HepG2 (cell line): ENCODE data around the gene RNF8. TPM values are rescaled to one million over a fixed set of nuclear protein-coding genes. Genes with fewer than 3 reads are reported as not detected.

Source experiments
- FOXC1 ChIP-seq: sonication (generic); formaldehyde crosslinking; IDR thresholded peaks from 2 replicates; pipeline ENCODE4 v1.8.0; 2022; ENCODE audit warnings: mild to moderate bottlenecking, missing genetic modification reagents, borderline replicate concordance
- IKZF4 ChIP-seq: sonication (generic); formaldehyde crosslinking; IDR thresholded peaks from 2 replicates; pipeline ENCODE4 v1.5.1; 2020; ENCODE audit warnings: borderline replicate concordance, mild to moderate bottlenecking, low read depth, missing genetic modification reagents; ENCODE audit errors: not compliant biosample characterization
- IRF2 ChIP-seq: IDR thresholded peaks from 2 replicates; pipeline ENCODE4 v1.6.1; 2018; ENCODE audit warnings: missing genetic modification reagents, missing compliant biosample characterization
- NCOA1 ChIP-seq: sonication (generic); formaldehyde crosslinking; IDR thresholded peaks from 2 replicates; pipeline ENCODE4 v1.9.0; 2021; ENCODE audit warnings: missing genetic modification reagents
- RERE ChIP-seq: IDR thresholded peaks from 2 replicates; pipeline ENCODE4 v1.6.1; 2016; ENCODE audit warnings: low read depth, missing genetic modification reagents, missing compliant biosample characterization
- SKI ChIP-seq: fragments of 450-650 bp; IDR thresholded peaks from one replicate; pipeline ENCODE4 v1.6.1; 2018; ENCODE audit warnings: mild to moderate bottlenecking; ENCODE audit not compliant: partially characterized antibody
- TGIF2 ChIP-seq: IDR thresholded peaks from 2 replicates; pipeline ENCODE4 v1.6.1; 2016; ENCODE audit warnings: control low read depth, missing compliant biosample characterization
- ZBTB37 ChIP-seq: sonication (generic); formaldehyde crosslinking; IDR thresholded peaks from 2 replicates; pipeline ENCODE4 v1.4.0; 2020; ENCODE audit warnings: mild to moderate bottlenecking, missing genetic modification reagents
- ZBTB7B ChIP-seq: sonication (generic); formaldehyde crosslinking; IDR thresholded peaks from 2 replicates; pipeline ENCODE4 v1.4.0; 2020; ENCODE audit warnings: missing genetic modification reagents
- ZIK1 ChIP-seq: sonication (generic); formaldehyde crosslinking; IDR thresholded peaks from 2 replicates; pipeline ENCODE4 v1.5.0; 2020; ENCODE audit warnings: mild to moderate bottlenecking, low read depth, missing genetic modification reagents, borderline replicate concordance
- ZNF274 ChIP-seq: sonication (generic); formaldehyde crosslinking; IDR thresholded peaks from 2 replicates; pipeline ENCODE4 v1.5.1; 2020; ENCODE audit warnings: mild to moderate bottlenecking, missing genetic modification reagents
- ZNF33B ChIP-seq: sonication (generic); formaldehyde crosslinking; IDR thresholded peaks from 2 replicates; pipeline ENCODE4 v1.5.1; 2020; ENCODE audit warnings: mild to moderate bottlenecking, missing genetic modification reagents
- ZNF644 ChIP-seq: IDR thresholded peaks from 2 replicates; pipeline ENCODE4 v1.6.1; 2016; ENCODE audit warnings: low read depth
- ZNF646 ChIP-seq: sonication (generic); formaldehyde crosslinking; IDR thresholded peaks from 2 replicates; pipeline ENCODE4 v1.9.0; 2021; ENCODE audit warnings: mild to moderate bottlenecking, missing genetic modification reagents
- ZSCAN9 ChIP-seq: IDR thresholded peaks from 2 replicates; pipeline ENCODE4 v1.6.1; 2016; ENCODE audit warnings: borderline replicate concordance
- polyA plus RNA-seq, 8 experiments: library from polyadenylated mRNA; depleted of rRNA in 3 of 8; stranded (reverse) in 7 of 8; unstranded in 1 of 8; fragments of >200 nt; fragmentation: Illumina TruSeq in 4 of 8; extraction: Trizol in 4 of 8; gene quantifications; 2 replicates each; pipeline versions ENCODE4 v1.2.1 to v1.2.3, GENCODE V29; 2011 to 2016; ENCODE audit warnings: low read depth in 4 of 8, missing spikeins in 1 of 8, mixed read lengths in 1 of 8; ENCODE audit not compliant: insufficient read depth in 1 of 8
- total RNA-seq, 5 experiments: library from RNA; depleted of rRNA; stranded (reverse); fragments of >200 nt; fragmentation: Illumina TruSeq; extraction: Trizol; gene quantifications; 2 replicates each; pipeline ENCODE4 v1.2.3, GENCODE V29; 2016; ENCODE audit warnings: low read depth in 1 of 5

Gene RNF8
- total and polyA plus RNA-seq, 2 of the 13 experiments (the other 11 are each of a cell fraction or from before 2014, with no cell fraction given) = 21.8 to 47.6 TPM

- 0 out of 2 replicates have a peak, but pooled peaks have one; percentile 28 for TF ChIP-seq ZNF646 (CRISPR knock-in tag)
- no peak for TF ChIP-seq ZNF33B
- no peak for TF ChIP-seq ZIK1
- peak; percentile 26; the same call in 1 of the 2 replicates for TF ChIP-seq ZSCAN9 (CRISPR knock-in tag)
- TF ChIP-seq RERE (CRISPR knock-in tag) = peak; percentile 90
- 0 out of 2 replicates have a peak, but pooled peaks have one; percentile 72 for TF ChIP-seq FOXC1 (CRISPR knock-in tag)
- no peak for TF ChIP-seq IRF2
- TF ChIP-seq TGIF2 = peak; percentile 18; the same call in 1 of the 2 replicates
- TF ChIP-seq IKZF4 (CRISPR knock-in tag) = no peak
- TF ChIP-seq NCOA1 (CRISPR knock-in tag) = peak; percentile 77; the same call in 1 of the 2 replicates
- peak; percentile 57; the same call in 1 of the 2 replicates for TF ChIP-seq ZNF644
- TF ChIP-seq ZBTB7B (CRISPR knock-in tag) = peak; percentile 27; the same call in 1 of the 2 replicates
- TF ChIP-seq ZBTB37 = peak; percentile 77; the same call in 1 of the 2 replicates
- TF ChIP-seq ZNF274 (CRISPR knock-in tag) = no peak
- TF ChIP-seq SKI = peak; percentile 92
Observed at GRCh38 chr6:37369321-37370201, 15.8 kb downstream of the RNF8 start (continued).
